ENCODE data around the gene TSACC. TPM values are rescaled to one million over a fixed set of nuclear protein-coding genes. Genes with fewer than 3 reads are reported as not detected.

TSACC gene
- total and polyA plus RNA-seq, 8 donors, result 0.56 TPM; not detected in 7

DNA sequence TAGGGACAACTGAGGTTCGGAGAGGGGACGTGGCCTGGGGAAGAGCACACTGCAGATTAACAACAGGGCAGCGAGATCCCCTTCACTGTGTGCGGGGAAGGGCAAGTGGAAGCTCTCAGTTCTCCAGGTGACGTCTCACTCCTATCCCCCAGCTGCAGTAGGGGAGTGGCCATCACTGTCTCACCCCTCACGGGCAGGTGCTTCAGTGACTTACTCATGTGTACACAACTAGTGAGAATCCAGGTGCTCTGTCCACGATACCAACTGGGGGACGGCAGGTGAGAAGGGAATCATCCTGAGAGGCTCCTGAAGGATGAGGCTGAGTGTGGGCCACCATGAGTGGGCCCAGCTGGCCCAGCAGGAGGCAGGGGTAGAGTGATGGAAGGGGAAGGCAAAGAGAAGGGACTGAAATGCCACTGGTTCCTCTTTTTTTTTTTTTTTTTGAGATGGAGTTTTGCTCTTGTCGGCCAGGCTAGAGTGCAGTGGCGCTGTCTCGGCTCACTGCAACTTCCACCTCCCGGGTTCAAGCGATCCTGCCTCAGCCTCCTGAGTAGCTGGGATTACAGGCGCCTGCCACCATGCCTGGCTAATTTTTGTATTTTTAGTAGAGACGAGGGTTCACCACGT lies 56.6 kb downstream of the TSACC start:
- H3K27me3 ChIP-seq, result no peaks in the 10 kb centered on the region
- 75 to 78% methylated on average over 16 of the region's 16 CpGs for WGBS, 2 donors
- intact Hi-C loops (cut with DNase I), result no loop called here
- H3K4me3 ChIP-seq, result no peak overlapping the region
- no peaks in the 10 kb centered on the region for H3K4me1 ChIP-seq
- no peaks in the 10 kb centered on the region for H3K9me3 ChIP-seq
- no peak for FAIRE-seq
- no peak for DNase-seq
- H3K36me3 ChIP-seq, result no peaks in the 10 kb centered on the region
- TF ChIP-seq CTCF (IDR thresholded peaks at IDR 0.05), result no peak
- no peak overlapping the region for H3K27ac ChIP-seq
- no peak for ATAC-seq

Other genes starting within 250 kb of the TSACC start
- gene LMNA, start 223.8 kb upstream of the TSACC start, total RNA-seq, result 100 to 1,000 TPM in 3 of 6 donors, 10 to 100 TPM in 3; 59.4 to 119 (median 92.7) TPM
- 100 to 1,000 TPM in 1 of 2 donors, 10 to 100 TPM in 1; 96.7 to 111 TPM for gene LMNA, start 223.8 kb upstream of the TSACC start, polyA plus RNA-seq
- 1 to 10 TPM; 2.6 to 7.0 (median 4.5) TPM for gene SEMA4A, start 184.9 kb upstream of the TSACC start, total RNA-seq
- gene SEMA4A, start 184.9 kb upstream of the TSACC start, polyA plus RNA-seq, result 1 to 10 TPM; 4.4 to 5.4 TPM
- 1 to 10 TPM; 4.0 to 9.9 (median 6.7) TPM for gene SLC25A44, start 144.4 kb upstream of the TSACC start, total RNA-seq
- 10 to 100 TPM in 1 of 2 donors, 1 to 10 TPM in 1; 4.3 to 11.4 TPM for gene SLC25A44, start 144.4 kb upstream of the TSACC start, polyA plus RNA-seq
- gene PMF1, start 125.5 kb upstream of the TSACC start, total RNA-seq, result 10 to 100 TPM; 15.8 to 28.8 (median 21.9) TPM
- 10 to 100 TPM; 69.7 to 79.7 TPM for gene PMF1, start 125.5 kb upstream of the TSACC start, polyA plus RNA-seq
- 1 to 10 TPM in 2 of 6 donors, under 1 TPM in 4; 0.60 to 1.7 (median 0.80) TPM for gene BGLAP, start 96.3 kb upstream of the TSACC start, total RNA-seq
- gene BGLAP, start 96.3 kb upstream of the TSACC start, polyA plus RNA-seq, result 1 to 10 TPM; 2.9 to 4.8 TPM
- 1 to 10 TPM in 2 of 6 donors, under 1 TPM in 4; 0.51 to 1.3 (median 0.67) TPM for gene PAQR6, start 90.5 kb upstream of the TSACC start, total RNA-seq
- 1 to 10 TPM; 3.5 to 5.6 TPM for gene PAQR6, start 90.5 kb upstream of the TSACC start, polyA plus RNA-seq
- 10 to 100 TPM; 15.9 to 42.8 (median 23.3) TPM for gene SMG5, start 55.7 kb upstream of the TSACC start, total RNA-seq
- 10 to 100 TPM; 26.2 to 26.5 TPM for gene SMG5, start 55.7 kb upstream of the TSACC start, polyA plus RNA-seq
- gene TMEM79, start 54.2 kb upstream of the TSACC start, total RNA-seq, result 1 to 10 TPM in 4 of 6 donors, under 1 TPM in 2; 0.51 to 2.7 (median 1.1) TPM
- 1 to 10 TPM; 3.1 to 3.7 TPM for gene TMEM79, start 54.2 kb upstream of the TSACC start, polyA plus RNA-seq
- gene GLMP, start 42.8 kb upstream of the TSACC start, total RNA-seq, result 10 to 100 TPM; 11.1 to 29.6 (median 18.1) TPM
- 10 to 100 TPM; 31.3 to 32.5 TPM for gene GLMP, start 42.8 kb upstream of the TSACC start, polyA plus RNA-seq
- gene VHLL, start 39.2 kb upstream of the TSACC start, total RNA-seq, result not detected
- gene VHLL, start 39.2 kb upstream of the TSACC start, polyA plus RNA-seq, result under 1 TPM in 1 of 2 donors, not detected in 1; 0.19 TPM
- 100 to 1,000 TPM in 1 of 6 donors, 10 to 100 TPM in 5; 47.1 to 107 (median 87.1) TPM for gene CCT3, start 234 bp upstream of the TSACC start, total RNA-seq
- 10 to 100 TPM; 58.3 to 81.5 TPM for gene CCT3, start 234 bp upstream of the TSACC start, polyA plus RNA-seq
- under 1 TPM; 0.16 to 1.00 (median 0.40) TPM for gene RHBG, start 30.7 kb downstream of the TSACC start, total RNA-seq
- 1 to 10 TPM; 1.3 to 3.5 TPM for gene RHBG, start 30.7 kb downstream of the TSACC start, polyA plus RNA-seq
- gene MEF2D, start 162.2 kb downstream of the TSACC start, total RNA-seq, result 10 to 100 TPM; 19.1 to 31.8 (median 26.2) TPM
- 10 to 100 TPM; 15.7 to 20.0 TPM for gene MEF2D, start 162.2 kb downstream of the TSACC start, polyA plus RNA-seq
- under 1 TPM in 5 of 6 donors, not detected in 1; 0.04 to 0.90 (median 0.32) TPM for gene IQGAP3, start 234.0 kb downstream of the TSACC start, total RNA-seq
- under 1 TPM; 0.02 to 0.23 TPM for gene IQGAP3, start 234.0 kb downstream of the TSACC start, polyA plus RNA-seq
- not detected for gene TTC24, start 241.2 kb downstream of the TSACC start, total RNA-seq
- gene TTC24, start 241.2 kb downstream of the TSACC start, polyA plus RNA-seq, result not detected

Data from pancreas (tissue), 10 donors.